Tibial nerve (tissue), 3 donors: ENCODE measurements around the gene KPNA2.
"Not testable (repeated sequence)": the region's sequence is repeated elsewhere in the genome, so short reads cannot be mapped to it uniquely, and the experiment has no call there.

Experiments
- CTCF ChIP-seq, 5 experiments: fragments of 200-600 bp in 3 of 5; fragments of 450-650 bp in 2 of 5; sonication (generic) in 3 of 5; IDR thresholded peaks; one replicate each; pipeline ENCODE4 v1.5.1; 2016 to 2019; ENCODE audit warnings: antibody characterized with exemption in 5 of 5, mild to moderate bottlenecking in 3 of 5, moderate library complexity in 2 of 5
- POLR2A ChIP-seq, 2 donors: fragments of 450-650 bp; IDR thresholded peaks; one replicate each; pipeline ENCODE4 v1.6.1; 2017; ENCODE audit warnings: antibody characterized with exemption in 2 of 2, mild to moderate bottlenecking in 2 of 2, moderate library complexity in 2 of 2

- not testable (repeated sequence) for TF ChIP-seq CTCF, POLR2A (IDR thresholded peaks at IDR 0.05)
Measured at GRCh38 chr17:68087131-68087623, 51.6 kb downstream of the KPNA2 start.
